Right renal pelvis (tissue), 4 donors: ENCODE measurements around the gene AP2A2. TPM values are rescaled to one million over a fixed set of nuclear protein-coding genes. Genes with fewer than 3 reads are reported as not detected.
"Not testable (repeated sequence)": the region's sequence is repeated elsewhere in the genome, so short reads cannot be mapped to it uniquely, and the experiment has no call there.

Experiments
- DNase-seq, 4 donors: peaks; one replicate each; pipeline ENCODE4 v3.0.0-alpha.2; 2013; ENCODE audit warnings: low read depth in 4 of 4, low spot score in 3 of 4, missing footprints in 1 of 4
- polyA plus RNA-seq, 4 donors: library from polyadenylated mRNA; unstranded; fragments of 120-200 nt; gene quantifications; one replicate each; pipeline ENCODE4 v1.2.1, GENCODE V29; 2013; ENCODE audit not compliant: insufficient read length in 4 of 4

AP2A2 gene
- polyA plus RNA-seq, 4 donors = 100 to 120 (median 109) TPM

GRCh38 chr11:1010551-1011319 lies 85.1 kb downstream of the AP2A2 start:
- DNase-seq = no peak

- DNase-seq = no peak
Measured at GRCh38 chr11:1011320-1011698, 85.6 kb downstream of the AP2A2 start.

- no peak for DNase-seq
Measured at GRCh38 chr11:1012291-1012690, 86.6 kb downstream of the AP2A2 start.

- no peak for DNase-seq
Measured at GRCh38 chr11:1012740-1013630, 87.3 kb downstream of the AP2A2 start.

GRCh38 chr11:1013631-1013935 lies 87.9 kb downstream of the AP2A2 start:
- DNase-seq = no peak

GRCh38 chr11:1014276-1014675 lies 88.6 kb downstream of the AP2A2 start:
- DNase-seq = no peak

GRCh38 chr11:1015064-1015463 lies 89.4 kb downstream of the AP2A2 start:
- no peak for DNase-seq

- no peak for DNase-seq
Measured at GRCh38 chr11:1015826-1016545, 90.3 kb downstream of the AP2A2 start.

GRCh38 chr11:1016610-1017126 lies 91.0 kb downstream of the AP2A2 start:
- DNase-seq = not testable (repeated sequence)

GRCh38 chr11:1017269-1018005 lies 91.8 kb downstream of the AP2A2 start:
- DNase-seq = no peak

- no peak for DNase-seq
Measured at GRCh38 chr11:1018091-1018490, 92.4 kb downstream of the AP2A2 start.

- DNase-seq = no peak
Measured at GRCh38 chr11:1019321-1019910, 93.7 kb downstream of the AP2A2 start.

- DNase-seq = no peak
Measured at GRCh38 chr11:1020211-1020905, 94.7 kb downstream of the AP2A2 start.

- no peak for DNase-seq
Measured at GRCh38 chr11:1022411-1022810, 96.7 kb downstream of the AP2A2 start.

- no peak for DNase-seq
Measured at GRCh38 chr11:1022908-1023810, 97.5 kb downstream of the AP2A2 start.

- DNase-seq = no peak
Measured at GRCh38 chr11:1023811-1024596, 98.3 kb downstream of the AP2A2 start.

GRCh38 chr11:1024597-1025409 lies 99.1 kb downstream of the AP2A2 start:
- no peak for DNase-seq
